GM12878 (cell line): ENCODE data around the gene OPN1SW. TPM values are rescaled to one million over a fixed set of nuclear protein-coding genes. Genes with fewer than 3 reads are reported as not detected.

Experiments used
- ATAC-seq: fragments of 200-7000 bp; cut with Tn5 transposase; 3 replicates; pipeline ENCODE4 v1.9.1; 2020; ENCODE audit warnings: mild to moderate bottlenecking, moderate library complexity
- BruUV-seq: library from RNA; stranded (reverse); fragments of 400-500 nt; replicated peaks from 2 replicates; lab custom pipeline; 2021; lab: Mats Ljungman, UMichigan
- CTCF ChIA-PET: fragments of 300-600 bp; sonication (Branson Sonifier 250); formaldehyde crosslinking; extraction: SDS; loops from one replicate; lab custom pipeline; 2021; ENCODE audit warnings: inconsistent platforms; lab: Yijun Ruan, JAX
- POLR2A ChIA-PET: fragments of 350-600 bp; formaldehyde crosslinking; extraction: SDS; loops from one replicate; lab custom pipeline; 2021; ENCODE audit warnings: inconsistent platforms; lab: Charles Lee
- RAD21 ChIA-PET: fragments of 300-600 bp; sonication (Branson Sonifier 250); formaldehyde crosslinking; loops from one replicate; lab custom pipeline; 2023; ENCODE audit warnings: antibody characterized with exemption; ENCODE audit not compliant: unreplicated experiment; lab: Charles Lee
- SMC1A ChIA-PET: fragments of 300-600 bp; sonication (Branson Sonifier 250); formaldehyde crosslinking; loops from one replicate; lab custom pipeline; 2023; ENCODE audit not compliant: unreplicated experiment, uncharacterized antibody; lab: Charles Lee
- DNase-seq: peaks from one replicate; pipeline ENCODE4 v3.0.0-alpha.2; 2011; ENCODE audit warnings: low read depth, low spot score
- FAIRE-seq: peaks from 3 replicates; lab custom pipeline; 2011; peaks lifted over from hg19 to GRCh38; lab: Jason Lieb, UNC
- H2AFZ ChIP-seq: 2 replicates; pipeline ENCODE4 v1.6.0; 2011; ENCODE audit warnings: low read depth, low read length, control low read depth; ENCODE audit not compliant: control insufficient read depth
- H3K27ac ChIP-seq: 2 replicates; pipeline ENCODE4 v1.5.1; 2011; ENCODE audit warnings: control low read depth; ENCODE audit not compliant: control insufficient read depth, insufficient read depth
- H3K27me3 ChIP-seq, 2 experiments: replicated peaks in 1 of 2; 2 replicates each; pipeline versions ENCODE4 v1.6.0 to v1.6.1; 2011; ENCODE audit warnings: low read length in 1 of 2; ENCODE audit not compliant: control insufficient read depth in 2 of 2, insufficient read depth in 2 of 2
- H3K36me3 ChIP-seq, 2 experiments: 2 replicates each; pipeline ENCODE4 v1.5.1; 2011; ENCODE audit warnings: low read length in 1 of 2; ENCODE audit not compliant: control insufficient read depth in 2 of 2, insufficient read depth in 2 of 2
- H3K4me1 ChIP-seq: 2 replicates; pipeline ENCODE4 v1.6.1; 2011; ENCODE audit warnings: mild to moderate bottlenecking, low read length, moderate library complexity, mixed read lengths; ENCODE audit not compliant: control insufficient read depth, insufficient read depth
- H3K4me2 ChIP-seq: 2 replicates; pipeline ENCODE4 v1.6.0; 2011; ENCODE audit warnings: control low read depth; ENCODE audit not compliant: control insufficient read depth, insufficient read depth
- H3K4me3 ChIP-seq: fragments of 200-600 bp; sonication (generic); 2 replicates; pipeline ENCODE4 v1.5.1; 2016
- H3K79me2 ChIP-seq: 2 replicates; pipeline ENCODE4 v1.6.0; 2011; ENCODE audit warnings: low read length; ENCODE audit not compliant: control insufficient read depth, insufficient read depth
- H3K9ac ChIP-seq: 2 replicates; pipeline ENCODE4 v1.8.0; 2011; ENCODE audit warnings: low read length, control low read depth, mixed read lengths; ENCODE audit not compliant: control insufficient read depth, insufficient read depth
- H3K9me3 ChIP-seq: replicated peaks from 3 replicates; pipeline ENCODE4 v1.5.1; 2011; ENCODE audit warnings: mild to moderate bottlenecking, low read length; ENCODE audit not compliant: control insufficient read depth, insufficient read depth
- H4K20me1 ChIP-seq: 2 replicates; pipeline ENCODE4 v1.6.0; 2011; ENCODE audit not compliant: control insufficient read depth, insufficient read depth
- BCL11A ChIP-seq: IDR thresholded peaks from 2 replicates; pipeline ENCODE4 v1.6.1; 2011; ENCODE audit warnings: low read depth, low read length
- CREB1 ChIP-seq: IDR thresholded peaks from 2 replicates; pipeline ENCODE4 v1.6.1; 2012; ENCODE audit warnings: low read depth, mild to moderate bottlenecking, inconsistent platforms
- MEF2A ChIP-seq: IDR thresholded peaks from 2 replicates; pipeline ENCODE4 v1.6.1; 2011; ENCODE audit warnings: low read depth, mild to moderate bottlenecking, low read length, moderate library complexity; ENCODE audit not compliant: insufficient read depth
- MLLT1 ChIP-seq: fragments of 450-650 bp; IDR thresholded peaks from 2 replicates; pipeline ENCODE4 v1.6.1; 2016; ENCODE audit warnings: mild to moderate bottlenecking
- NR2F1 ChIP-seq: fragments of 450-650 bp; conservative IDR thresholded peaks from 2 replicates; pipeline ENCODE4 v1.6.1; 2017; ENCODE audit warnings: mild to moderate bottlenecking
- PBX3 ChIP-seq: IDR thresholded peaks from 2 replicates; pipeline ENCODE4 v1.6.1; 2011; ENCODE audit warnings: mild to moderate bottlenecking, low read depth, low read length, moderate library complexity; ENCODE audit not compliant: insufficient replicate concordance
- SIX5 ChIP-seq: IDR thresholded peaks from 2 replicates; pipeline ENCODE4 v1.6.1; 2011; ENCODE audit warnings: mild to moderate bottlenecking, low read depth, low read length, moderate library complexity; ENCODE audit not compliant: severe bottlenecking
- USF1 ChIP-seq: IDR thresholded peaks from 2 replicates; pipeline ENCODE4 v1.6.1; 2011; ENCODE audit warnings: borderline replicate concordance, low read depth, mild to moderate bottlenecking, moderate library complexity, mixed read lengths, low read length; ENCODE audit not compliant: insufficient read depth; ENCODE audit errors: extremely low read length
- YY1 ChIP-seq: IDR thresholded peaks from 2 replicates; pipeline ENCODE4 v1.6.1; 2011; ENCODE audit warnings: low read depth, mild to moderate bottlenecking, low read length
- ZBTB33 ChIP-seq: fragments of 450-650 bp; IDR thresholded peaks from 2 replicates; pipeline ENCODE4 v1.6.1; 2017; ENCODE audit warnings: mild to moderate bottlenecking
- ZNF217 ChIP-seq: fragments of 450-650 bp; IDR thresholded peaks from 2 replicates; pipeline ENCODE4 v1.6.1; 2017; ENCODE audit warnings: antibody characterized with exemption, mild to moderate bottlenecking
- WGBS: methylation state at CpG from one replicate; pipeline ENCODE4 v1.1.6; 2016; ENCODE audit warnings: low lambda C conversion rate; ENCODE audit not compliant: insufficient replicate concordance, insufficient coverage; ENCODE audit errors: missing lambda C conversion rate; 5-methylcytosine and 5-hydroxymethylcytosine counted together
- in situ Hi-C: fragments of 300-500 bp; cut with MboI; formaldehyde crosslinking; loops from 9 replicates; pipeline ENCODE4 v1.14.3; 2018; ENCODE audit warnings: mixed read lengths
- intact Hi-C: fragments of 100-400 bp; cut with micrococcal nuclease; formaldehyde crosslinking; loops from one replicate; pipeline ENCODE4 v1.14.2; 2022; ENCODE audit not compliant: unreplicated experiment
- polyA plus RNA-seq, 11 experiments: library from polyadenylated mRNA; depleted of rRNA in 4 of 11; unstranded in 6 of 11; stranded (reverse) in 5 of 11; fragments of >200 nt; fragmentation: Nextera tagmentation in 4 of 11; fragmentation: Illumina TruSeq in 1 of 11; extraction: Ambion mirVana in 4 of 11; extraction: Trizol in 1 of 11; gene quantifications; 1 replicate in 1 of 11; 2 replicates in 10 of 11; pipeline versions ENCODE4 v1.2.1 to v1.2.3, GENCODE V29; 2011 to 2016; ENCODE audit warnings: inconsistent platforms in 2 of 11, missing spikeins in 2 of 11, low read depth in 1 of 11
- total RNA-seq, 4 experiments: library from RNA; depleted of rRNA in 3 of 4; stranded (reverse); fragments of >200 nt in 3 of 4; fragmentation: Illumina TruSeq in 1 of 4; extraction: Trizol in 1 of 4; gene quantifications; 2 replicates each; pipeline versions ENCODE4 v1.2.1 to v1.2.3, GENCODE V29; 2013 to 2021

OPN1SW gene
- total and polyA plus RNA-seq, 10 of the 15 experiments (the other 5 are each of a cell fraction or from before 2014, with no cell fraction given) = 0.11 to 0.35 (median 0.19) TPM; not detected in 6

- H3K79me2 ChIP-seq = no peaks in the 10 kb centered on the region
- SMC1A ChIA-PET = interaction anchor here (2.2 kb wide), 1 partner anchor 9 kb away, joined by 8 read pairs; no protein-coding TSS in a partner anchor
- no TSS peak for BruUV-seq
- TF ChIP-seq BCL11A = no peak
- no peak for TF ChIP-seq MEF2A
- no peak for TF ChIP-seq SIX5
- no peak for TF ChIP-seq MLLT1
- no peak for TF ChIP-seq USF1
- no peak for TF ChIP-seq YY1
- no peak for TF ChIP-seq ZNF217
- no peak for TF ChIP-seq PBX3
- no peak for TF ChIP-seq NR2F1
- TF ChIP-seq CREB1 = no peak
- TF ChIP-seq ZBTB33 = no peak
- no peak overlapping the region for H3K27ac ChIP-seq
- H2AFZ ChIP-seq = no peak overlapping the region
- DNase-seq (no peak), ATAC-seq (no peak), FAIRE-seq (no peak)
- H4K20me1 ChIP-seq = no peaks in the 10 kb centered on the region
- no peak overlapping the region for H3K9ac ChIP-seq
- no peaks in the 10 kb centered on the region for H3K36me3 ChIP-seq
- no peak overlapping the region for H3K4me3 ChIP-seq
- H3K4me1 ChIP-seq = no peaks in the 10 kb centered on the region
- no peaks in the 10 kb centered on the region for H3K9me3 ChIP-seq
- CTCF ChIA-PET = interaction anchor here (1.2 kb wide), 1 partner anchor 61 kb away, joined by 3 read pairs; the partner anchor contains the start of gene GARIN1A
- no peaks in the 10 kb centered on the region; a peak in 1 of 4 replicates for H3K27me3 ChIP-seq
- RAD21 ChIA-PET = no interaction called here
- POLR2A ChIA-PET = interaction anchor here (0.6 kb wide), 1 partner anchor 48 kb away, joined by 3 read pairs; no protein-coding TSS in a partner anchor
- H3K4me2 ChIP-seq = no peak overlapping the region
- 32% methylated on average over 2 of the region's 2 CpGs for WGBS
- intact Hi-C loops (no loop called here), in situ Hi-C loops (no loop called here)
These were observed 42.9 kb downstream of the OPN1SW start for GRCh38 chr7:128732521-128733277.
